Measurements from ENCODE around the gene SEC24A.
A peak's percentile ranks its signal among the peaks of the same experiment; 100 is the strongest.
"Not testable (repeated sequence)": the region's sequence is repeated elsewhere in the genome, so short reads cannot be mapped to it uniquely, and the experiment has no call there.

SEC24A gene

DNA sequence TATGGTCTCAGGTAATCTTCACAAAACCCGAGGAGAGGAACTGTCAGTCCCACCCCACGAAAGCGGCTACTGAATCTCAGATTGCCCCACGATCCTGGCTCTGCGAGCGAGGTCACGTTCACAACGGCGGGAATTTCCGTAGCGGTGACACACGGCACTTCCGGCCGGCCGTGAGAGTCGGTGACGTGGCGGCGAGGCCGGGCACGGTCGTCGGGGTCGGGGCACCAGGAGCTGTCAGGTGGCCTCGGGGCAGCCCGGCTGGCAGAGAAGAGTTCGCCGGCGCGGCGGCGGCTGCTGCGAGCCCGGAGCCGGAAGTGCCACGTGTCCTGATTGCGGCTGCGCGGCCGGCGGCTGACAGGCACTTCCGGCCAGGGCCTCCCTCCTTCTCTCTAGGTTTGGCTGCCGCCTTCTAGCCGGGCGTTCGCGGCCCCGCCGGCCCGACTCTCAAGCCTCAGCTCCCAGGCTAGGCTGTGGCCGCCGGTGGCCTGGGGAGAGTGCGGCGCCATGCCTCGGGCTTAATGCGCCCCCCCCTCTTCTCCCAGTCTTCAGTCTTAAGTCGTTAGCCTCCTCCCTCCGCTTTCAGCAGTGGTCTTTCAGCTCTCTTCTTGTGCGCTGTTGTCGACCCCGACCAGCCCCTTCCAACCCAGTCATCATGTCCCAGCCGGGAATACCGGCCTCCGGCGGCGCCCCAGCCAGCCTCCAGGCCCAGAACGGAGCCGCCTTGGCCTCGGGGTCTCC is at the start of gene SEC24A:
TSS of gene SEC24A (plus strand) at position 361 of the 738 bp plus-strand sequence. CDS start at position 653, 292 bp downstream.
- DNase-seq, result peak; percentile 78 to 92

DNA sequence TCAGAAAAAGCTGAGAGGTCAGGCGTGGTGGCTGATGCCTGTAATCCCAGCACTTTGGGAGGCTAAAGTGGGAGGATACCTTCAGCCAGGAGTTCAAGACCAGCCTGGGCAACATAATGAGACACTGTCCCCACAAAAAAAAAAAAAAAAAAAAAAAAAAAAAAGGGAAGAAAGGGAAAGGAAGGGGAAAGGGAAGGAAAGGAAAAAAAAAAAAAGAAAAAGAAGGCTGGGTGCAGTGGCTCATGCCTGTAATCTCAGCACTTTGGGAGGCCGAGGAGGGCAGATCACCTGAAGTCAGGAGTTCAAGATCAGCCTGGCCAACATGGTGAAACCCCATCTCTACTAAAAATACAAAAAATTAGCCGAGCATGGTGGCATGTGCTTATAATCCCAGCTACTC is 48.8 kb upstream of the SEC24A start:
- not testable (repeated sequence) for DNase-seq

DNA sequence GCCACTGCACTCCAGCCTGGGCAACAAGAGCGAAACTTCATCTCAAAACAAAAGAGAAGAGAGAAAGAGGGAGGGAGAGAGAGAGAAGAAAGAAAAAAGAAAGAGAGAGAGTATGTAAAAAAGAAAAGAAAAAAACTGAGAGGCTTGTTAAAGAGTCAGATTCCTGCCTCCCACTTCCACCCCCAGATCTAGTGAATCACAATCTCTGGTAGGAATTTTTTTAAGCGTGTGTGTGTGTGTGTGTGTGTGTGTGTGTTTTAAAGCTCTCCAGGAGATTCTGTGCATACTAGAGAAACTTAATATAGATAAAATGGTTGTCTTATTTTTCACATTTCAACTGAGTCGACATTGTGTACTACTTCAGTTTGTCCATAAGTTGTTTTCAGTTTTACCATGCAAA is 48.0 kb upstream of the SEC24A start:
- DNase-seq, result no peak

DNA sequence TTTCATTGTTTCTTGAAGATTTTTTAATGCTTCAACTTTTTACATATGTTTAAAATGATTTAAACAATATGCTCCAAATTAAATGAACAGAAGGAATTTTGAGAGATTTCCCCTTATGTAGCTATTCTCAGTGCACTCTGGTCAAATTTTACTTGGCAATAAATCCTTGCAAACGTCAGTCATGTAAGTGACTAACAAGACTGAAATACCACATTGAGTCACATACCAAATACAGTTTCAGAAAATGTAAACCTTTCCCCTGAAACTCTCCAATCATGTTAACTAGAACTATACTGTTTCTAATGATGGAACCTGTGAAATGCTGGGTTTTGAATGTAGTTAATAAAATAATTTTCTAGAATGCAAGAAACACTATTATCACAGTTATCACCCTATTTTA is 45.5 kb upstream of the SEC24A start:
- DNase-seq, result no peak

DNA sequence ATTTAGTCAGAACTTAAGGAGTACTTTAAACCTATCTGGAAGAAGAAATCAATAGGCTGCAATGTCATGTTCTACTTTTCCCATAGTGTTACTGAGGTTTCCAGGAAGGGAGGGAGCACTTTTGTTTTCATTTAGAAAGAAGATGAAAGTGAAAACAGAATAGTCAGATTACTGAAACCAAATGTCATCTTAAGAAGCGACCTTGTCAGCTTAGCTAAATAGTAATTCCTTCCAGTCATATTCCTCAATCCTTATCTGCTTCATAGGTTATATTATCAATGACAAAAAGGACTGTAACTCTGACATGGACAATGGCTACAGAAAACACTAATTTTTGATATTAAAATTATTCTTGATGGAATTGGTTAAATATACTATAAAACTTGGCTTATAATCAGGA is 43.7 kb upstream of the SEC24A start:
- no peak for DNase-seq

DNA sequence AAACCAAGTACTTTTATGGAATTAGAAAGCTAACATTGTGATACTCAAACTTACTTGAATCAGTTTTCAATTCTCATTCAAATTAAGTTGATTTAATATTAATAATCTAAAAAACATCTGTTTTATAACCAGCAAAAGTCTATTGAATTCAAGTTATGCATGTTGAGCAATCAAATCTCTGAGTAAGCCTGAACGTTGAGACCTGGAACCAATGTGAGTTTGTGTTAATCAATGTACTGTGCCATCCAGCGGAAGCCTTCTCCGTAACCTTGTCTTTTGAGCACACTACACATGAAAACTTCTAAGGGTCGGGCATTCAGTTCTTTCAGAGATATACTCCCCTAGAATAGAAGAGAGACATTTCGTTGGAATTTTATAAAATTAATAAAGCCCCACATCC is 41.9 kb upstream of the SEC24A start:
- DNase-seq, result no peak

DNA sequence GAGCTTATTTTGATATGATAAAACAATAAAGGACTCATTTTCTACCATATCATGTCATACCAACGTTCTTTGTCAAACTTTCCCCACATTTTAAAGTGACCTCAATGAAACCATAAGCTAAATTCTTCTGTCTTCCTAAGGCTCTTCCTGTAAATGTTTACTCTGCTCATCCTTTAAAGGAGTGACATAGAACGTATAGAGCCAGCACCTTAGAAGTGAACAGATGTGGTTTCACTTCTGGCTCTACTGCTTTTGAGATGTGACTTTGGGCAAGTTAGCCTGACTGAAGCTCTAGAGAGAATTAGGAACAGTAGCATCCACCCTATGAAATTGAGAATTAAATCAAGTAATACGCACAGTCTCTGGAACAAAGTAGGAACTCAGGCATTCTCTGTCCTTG is 40.0 kb upstream of the SEC24A start:
- DNase-seq, result no peak

DNA sequence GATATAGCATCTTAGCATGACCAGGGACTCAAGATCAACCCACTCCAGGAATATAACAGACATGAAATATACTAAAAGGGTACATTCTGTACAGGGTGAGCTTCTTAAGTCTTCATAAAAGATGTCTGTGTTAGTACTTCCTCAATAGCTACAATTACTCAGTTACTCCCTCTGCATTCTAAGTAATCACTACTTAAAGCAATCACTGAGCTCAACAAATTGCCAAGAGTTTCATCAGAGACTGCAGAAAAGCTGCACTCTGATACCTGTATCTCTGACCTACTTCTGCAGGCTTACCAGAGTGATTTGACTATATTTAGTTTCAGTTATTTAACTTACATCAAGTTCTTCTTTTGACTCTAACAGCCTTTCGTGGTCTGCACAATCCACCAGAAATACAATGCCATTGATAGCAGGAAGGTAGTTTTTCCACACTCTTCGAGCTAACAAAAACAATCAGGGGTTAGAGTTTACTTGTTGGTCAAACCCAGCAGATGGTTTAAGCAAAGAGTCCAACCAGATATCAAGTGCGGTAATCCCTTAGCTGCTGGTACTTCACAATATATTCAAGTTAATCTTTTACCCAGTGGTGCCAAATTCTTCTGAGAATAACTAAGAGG is 39.2 kb upstream of the SEC24A start:
- no peak for DNase-seq

DNA sequence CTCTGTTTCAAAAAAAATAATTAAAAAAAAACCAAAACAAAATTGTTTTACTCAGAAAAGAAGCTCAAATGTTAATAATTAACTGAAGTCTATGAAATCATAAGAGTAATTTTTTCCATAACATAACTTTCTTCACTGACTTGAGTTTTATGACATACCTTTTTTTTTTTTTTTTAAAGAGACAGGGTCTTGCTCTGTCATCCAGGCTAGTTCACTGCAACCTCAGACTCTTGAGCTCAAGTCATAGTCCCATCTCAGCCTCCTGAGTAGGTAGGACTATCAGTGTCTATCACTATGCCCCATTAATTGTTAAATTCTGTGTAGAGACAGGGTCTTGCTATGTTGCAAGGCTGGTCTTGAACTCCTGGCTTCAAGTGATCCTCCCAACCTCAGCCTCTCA is 37.9 kb upstream of the SEC24A start:
- no peak for DNase-seq

DNA sequence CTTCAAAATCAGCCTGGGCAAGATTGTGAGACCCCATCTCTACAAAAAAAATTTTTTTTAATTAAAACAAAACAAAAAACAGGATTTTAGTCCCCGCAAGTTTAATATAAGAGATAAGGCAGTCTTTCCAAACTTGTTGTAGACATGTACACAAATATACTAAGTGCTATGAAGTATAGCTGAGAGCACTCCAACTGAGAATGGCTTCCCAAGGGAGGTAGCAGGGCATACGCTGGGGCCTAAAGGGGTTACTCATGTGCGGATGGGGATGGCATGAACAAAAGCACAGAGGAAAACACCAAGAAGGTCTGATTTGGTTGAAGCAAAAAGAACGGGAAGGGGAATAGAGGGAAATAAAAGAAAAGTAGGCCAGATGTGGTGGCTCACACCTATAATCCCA is 37.1 kb upstream of the SEC24A start:
- DNase-seq, result no peak

DNA sequence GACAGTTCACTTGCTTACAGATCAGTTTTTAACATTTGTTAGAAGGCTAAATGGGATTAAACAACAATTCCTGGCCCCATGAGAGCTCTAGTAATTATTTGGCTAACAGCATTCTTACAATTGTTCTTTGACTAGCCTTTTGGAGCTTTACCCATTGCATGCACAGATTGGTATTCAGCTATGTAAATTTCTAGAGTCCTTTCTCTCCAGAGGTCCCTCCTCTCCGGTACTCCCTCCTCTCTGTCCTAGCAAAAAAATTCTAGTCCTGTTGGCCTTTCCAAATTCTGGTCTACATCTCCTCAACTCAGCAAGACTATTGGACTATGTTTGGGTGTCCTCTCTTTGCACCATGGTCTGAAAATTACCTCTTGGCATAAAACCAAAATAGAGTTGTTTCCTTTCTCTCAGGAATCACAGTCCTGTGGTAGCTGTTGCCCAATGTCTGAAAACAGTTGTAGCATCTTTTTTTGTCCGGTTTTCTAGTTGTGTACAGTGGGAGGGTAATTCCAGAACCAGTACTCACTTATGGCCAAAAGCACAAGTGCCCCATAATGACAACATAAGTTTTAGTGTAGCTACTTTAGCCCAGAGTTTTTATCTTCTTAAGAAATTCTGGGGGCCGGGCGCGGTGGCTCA is 34.0 kb upstream of the SEC24A start:
- DNase-seq, result no peak

DNA sequence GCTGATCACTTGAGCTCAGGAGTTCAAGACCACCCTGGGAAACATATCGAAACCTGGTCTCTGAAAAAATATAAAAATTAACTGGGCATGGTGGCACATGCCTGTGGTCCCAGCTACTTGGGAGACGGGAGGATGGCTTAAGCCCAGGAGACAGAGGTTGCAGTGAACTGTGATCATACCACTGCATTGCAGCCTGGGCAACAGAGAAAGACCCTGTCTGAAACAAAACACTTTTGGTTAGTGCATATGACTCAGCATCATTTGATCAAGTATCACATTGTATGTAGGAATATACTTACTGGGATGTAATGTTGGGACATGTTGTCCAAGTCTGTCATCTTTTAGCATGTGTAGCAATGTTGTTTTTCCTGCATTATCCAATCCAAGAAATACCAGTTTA is 28.0 kb upstream of the SEC24A start:
- no peak for DNase-seq

DNA sequence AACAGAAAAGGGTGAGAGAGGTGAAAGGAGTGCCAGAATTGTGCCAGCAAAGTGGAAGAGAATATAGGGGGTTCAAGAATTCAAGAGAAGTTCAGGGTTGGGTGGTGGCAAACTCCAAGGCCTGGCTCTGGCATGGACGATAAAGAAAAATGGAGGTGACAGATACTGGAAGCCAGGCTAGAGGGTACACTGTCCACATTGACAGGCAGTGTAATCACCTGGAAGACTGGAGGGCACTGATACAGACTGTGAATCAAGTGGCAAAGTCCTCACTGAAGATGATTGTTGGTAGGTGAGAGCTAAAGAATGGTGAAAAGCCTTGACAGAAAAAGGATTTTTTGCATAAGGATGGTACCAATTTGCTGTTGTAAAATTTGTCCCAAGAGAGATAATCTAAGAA is 23.0 kb upstream of the SEC24A start:
- DNase-seq, result no peak

DNA sequence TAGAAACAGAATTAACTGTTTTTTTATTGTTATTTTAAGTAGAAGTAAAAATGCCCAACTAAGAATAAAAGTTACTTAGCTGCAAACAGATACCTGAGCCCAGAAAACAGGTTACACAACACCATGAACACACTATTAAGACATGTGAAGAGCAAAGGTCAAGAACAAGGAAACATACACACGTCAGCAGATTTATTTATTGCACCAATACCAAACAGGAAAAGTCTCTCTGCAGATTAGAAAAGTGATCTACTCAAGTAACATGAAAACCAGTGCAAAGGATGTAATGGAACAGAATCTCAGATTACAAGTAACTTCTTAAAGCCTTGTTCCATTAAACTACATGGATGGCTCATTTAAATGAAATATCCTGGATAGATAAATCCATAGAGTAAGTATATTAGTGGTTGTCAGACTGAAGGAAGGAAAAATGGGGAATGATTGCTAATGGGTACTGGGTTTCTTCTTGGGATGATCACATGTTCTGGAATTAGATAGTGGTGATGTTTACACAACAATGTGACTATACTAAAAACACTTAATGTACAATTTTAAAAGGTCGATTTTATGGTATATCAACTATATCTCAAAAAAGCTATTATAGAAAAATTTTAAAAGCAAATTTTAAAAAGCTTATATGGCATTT is 22.1 kb upstream of the SEC24A start:
- DNase-seq, result no peak

DNA sequence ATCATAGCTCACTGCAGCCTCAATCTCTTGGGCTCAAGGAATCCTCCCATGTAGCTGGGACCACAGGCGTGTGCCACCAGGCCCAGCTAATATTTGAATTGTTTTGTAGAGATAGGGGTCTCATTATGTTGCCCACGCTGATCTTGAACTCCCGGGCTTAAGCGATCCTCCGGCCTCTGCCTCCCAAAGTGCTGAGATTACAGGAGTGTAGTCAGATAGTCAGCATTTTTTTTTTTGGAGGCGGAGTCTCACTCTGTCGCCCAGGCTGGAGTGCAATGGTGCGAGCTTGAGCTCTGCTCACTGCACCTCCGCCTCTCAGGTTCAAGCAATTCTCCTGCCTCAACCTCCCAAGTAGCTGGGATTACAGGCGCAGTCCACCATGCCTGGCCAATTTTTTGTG is 14.4 kb upstream of the SEC24A start:
- DNase-seq, result no peak

DNA sequence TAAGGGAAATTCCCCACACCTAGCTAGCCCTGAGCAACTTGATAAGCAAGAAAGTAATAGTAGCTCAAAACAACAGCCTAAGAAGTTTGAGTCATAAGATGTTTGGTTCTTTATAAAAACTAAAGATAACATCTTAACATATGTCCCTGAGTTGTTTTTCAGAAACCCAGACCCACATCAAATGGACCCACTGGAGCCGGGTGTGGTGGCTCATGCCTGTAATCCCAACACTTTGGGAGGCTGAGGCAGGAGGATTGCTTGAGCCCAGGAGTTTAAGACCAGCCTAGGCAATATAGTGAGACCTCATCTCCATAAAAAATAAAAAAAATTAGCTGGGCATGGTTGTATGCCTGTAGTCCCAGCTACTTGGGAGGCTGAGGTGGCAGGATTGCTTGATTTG is 13.2 kb upstream of the SEC24A start:
- DNase-seq, result not testable (repeated sequence)

DNA sequence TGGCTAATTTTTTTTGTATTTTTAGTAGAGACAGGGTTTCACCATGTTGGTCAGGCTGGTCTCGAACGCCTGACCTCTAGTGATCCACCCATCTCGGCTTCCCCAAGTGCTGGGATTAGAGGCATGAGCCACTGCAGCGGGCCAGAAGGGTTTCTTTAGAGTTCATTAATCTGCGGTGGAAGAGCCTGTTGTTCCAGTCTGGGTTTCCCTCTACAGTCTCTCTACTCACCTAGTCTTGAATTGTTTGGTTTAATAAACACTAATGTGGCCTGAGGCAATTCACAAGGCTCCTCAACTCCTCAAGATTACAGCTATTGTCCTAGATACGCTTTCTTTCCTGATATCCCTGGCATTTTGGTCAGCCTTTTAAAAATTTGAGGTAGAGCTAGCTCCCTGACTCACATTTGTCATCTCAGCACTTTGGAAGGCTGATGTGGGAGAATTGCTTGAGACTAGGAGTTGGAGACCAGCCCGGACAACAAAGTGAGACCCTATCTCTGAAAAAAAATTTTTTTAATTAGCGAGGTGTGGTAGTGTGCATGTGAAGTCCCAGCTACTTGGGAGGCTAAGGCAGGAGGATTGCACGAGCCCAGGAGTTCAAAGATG is 11.4 kb upstream of the SEC24A start:
- no peak for DNase-seq

DNA sequence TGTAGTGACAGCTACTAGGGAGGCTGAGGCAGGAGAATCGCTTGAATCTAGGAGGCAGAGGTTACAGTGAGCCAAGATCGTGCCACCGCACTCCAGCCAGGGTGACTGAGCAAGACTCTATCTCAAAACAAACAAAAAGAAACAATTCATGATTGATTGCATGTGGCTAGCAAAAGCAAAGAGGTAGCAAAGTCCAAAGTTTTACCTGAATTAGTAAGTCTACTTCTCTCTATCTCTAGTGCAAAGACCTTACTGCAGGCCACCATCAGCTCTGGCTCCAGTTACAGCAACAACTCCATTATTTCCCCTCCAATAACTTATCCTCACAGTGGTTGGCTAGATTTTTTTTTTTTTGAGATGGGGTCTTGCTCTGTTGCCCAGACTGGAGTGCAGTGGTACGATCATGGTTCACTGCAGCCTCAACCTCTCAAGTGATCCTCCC is 9.8 kb upstream of the SEC24A start:
- no peak for DNase-seq

DNA sequence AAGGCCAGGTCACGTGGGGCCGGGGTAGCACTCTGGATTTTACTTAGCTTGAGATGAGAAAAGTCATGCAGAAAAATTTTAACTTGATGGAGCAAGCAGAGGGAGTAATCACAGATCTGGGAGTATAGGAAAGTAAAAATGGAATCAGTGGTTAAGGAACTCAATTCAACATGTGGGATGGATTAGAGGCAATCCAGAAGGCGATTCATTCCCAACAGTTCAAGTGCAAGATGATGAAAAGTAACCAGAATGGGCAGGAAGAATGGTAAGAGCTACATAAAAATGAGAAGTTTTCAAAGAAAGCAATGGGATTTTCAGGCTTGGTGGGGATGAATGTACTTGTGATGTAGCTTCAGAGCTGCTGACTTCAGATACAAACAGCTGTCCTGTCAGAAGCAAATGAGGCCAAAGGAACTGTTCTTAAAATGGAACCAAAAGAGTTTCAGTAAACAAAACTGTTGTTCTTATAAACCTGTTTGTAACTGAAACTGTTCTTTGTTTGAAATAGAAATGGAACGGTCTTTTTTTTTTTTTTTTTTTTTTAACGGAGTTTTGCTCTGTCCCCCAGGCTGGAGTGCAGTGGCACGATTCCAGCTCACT is 5.6 kb upstream of the SEC24A start:
- DNase-seq, result no peak

DNA sequence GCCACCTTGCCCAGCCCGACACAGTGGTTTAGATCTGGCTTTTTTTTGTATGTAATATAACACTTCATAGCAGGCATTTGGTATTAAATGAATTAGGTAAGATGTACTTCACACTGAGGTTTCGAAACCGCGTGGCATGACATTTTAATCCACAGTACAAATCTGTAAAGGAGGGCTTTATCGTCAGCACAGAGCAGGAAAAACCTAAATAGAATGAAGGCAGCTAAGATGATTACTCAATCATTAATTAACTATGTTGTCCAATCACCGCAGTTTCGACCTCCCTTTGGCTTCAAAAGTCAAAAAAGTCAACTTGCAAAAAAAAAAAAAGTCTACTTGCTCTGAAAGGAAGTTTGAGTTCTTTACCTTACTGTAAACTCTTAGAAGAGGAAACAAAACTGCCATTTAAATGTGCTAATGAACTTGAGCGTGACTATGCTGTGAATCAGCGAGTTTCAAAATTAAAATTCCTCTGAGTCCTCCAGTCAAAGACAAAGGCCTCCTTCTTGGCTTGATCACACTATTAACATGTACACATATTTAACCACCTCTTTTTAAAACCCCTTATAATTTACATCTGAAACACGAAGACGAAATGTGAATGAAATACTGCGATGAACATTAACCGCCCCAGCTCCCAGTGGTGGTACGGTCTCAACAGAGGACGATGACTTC is 698 bp upstream of the SEC24A start:
- no peak for DNase-seq

DNA sequence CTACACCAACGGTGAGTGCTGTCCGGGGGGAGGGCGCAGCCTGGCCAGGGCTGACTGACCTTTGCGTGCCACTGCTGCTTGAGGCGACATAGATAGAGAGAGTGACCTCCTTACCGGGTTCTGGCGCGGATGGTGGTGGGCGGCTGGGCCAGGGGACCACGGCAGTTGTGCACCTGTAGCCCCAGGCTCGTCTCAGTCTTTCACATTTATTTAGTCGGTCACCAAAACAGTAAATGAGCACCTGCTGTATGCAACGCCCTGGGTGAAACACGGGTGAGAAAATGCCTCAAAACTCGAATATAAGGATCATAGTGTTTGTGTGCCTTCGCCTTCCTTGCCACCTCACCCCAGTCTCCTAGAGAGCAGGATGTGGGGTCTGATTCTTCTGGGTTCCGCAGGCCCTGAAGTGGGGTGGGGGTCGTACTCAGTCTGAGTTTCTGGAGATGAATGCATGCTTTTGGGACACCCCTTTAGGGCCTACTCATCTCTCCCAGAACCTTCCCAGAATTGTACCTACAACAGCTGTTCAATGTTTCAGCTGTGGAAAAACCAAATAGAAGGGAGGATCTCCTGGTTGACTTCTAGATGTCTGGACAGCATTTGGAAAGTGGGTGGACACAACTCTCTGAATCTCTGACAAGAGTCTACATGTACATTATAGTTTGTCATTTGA is 714 bp downstream of the SEC24A start:
- no peak for DNase-seq

DNA sequence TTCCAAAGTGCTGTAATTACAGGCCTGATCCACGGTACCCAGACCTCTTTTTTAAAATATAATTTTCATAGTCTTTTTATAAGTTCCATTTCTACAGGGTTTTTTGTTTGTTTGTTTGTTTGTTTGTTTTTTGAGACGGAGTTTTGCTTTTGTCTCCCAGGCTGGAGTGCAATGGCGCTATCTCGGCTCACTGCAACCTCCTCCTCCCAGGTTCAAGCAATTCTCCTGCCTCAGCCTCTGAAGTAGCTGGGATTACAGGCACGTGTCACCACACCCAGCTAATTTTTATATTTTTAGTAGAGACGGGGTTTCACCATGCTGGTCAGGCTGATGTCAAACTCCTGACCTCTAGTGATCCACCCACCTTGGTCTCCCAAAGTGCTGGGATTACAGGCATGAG is 2.1 kb downstream of the SEC24A start:
- not testable (repeated sequence) for DNase-seq
